HepG2 (cell line): ENCODE data around the gene ZNF48. TPM values are rescaled to one million over a fixed set of nuclear protein-coding genes. Genes with fewer than 3 reads are reported as not detected.

Source experiments
- CEBPB ChIP-seq: IDR thresholded peaks from 2 replicates; pipeline ENCODE4 v1.6.1; 2011; ENCODE audit warnings: low read depth, low read length, improper control_type of control experiment, borderline replicate concordance
- HIVEP1 ChIP-seq: sonication (generic); formaldehyde crosslinking; IDR thresholded peaks from 2 replicates; pipeline ENCODE4 v1.4.0; 2020; ENCODE audit warnings: mild to moderate bottlenecking, missing genetic modification reagents
- RXRA ChIP-seq: sonication (generic); formaldehyde crosslinking; IDR thresholded peaks from 2 replicates; pipeline ENCODE4 v1.5.1; 2020; ENCODE audit warnings: missing genetic modification reagents
- SMARCE1 ChIP-seq: fragments of 450-650 bp; IDR thresholded peaks from 2 replicates; pipeline ENCODE4 v1.6.1; 2017; ENCODE audit warnings: borderline replicate concordance
- TBX2 ChIP-seq: sonication (generic); formaldehyde crosslinking; IDR thresholded peaks from 2 replicates; pipeline ENCODE4 v1.5.0; 2020; ENCODE audit warnings: missing genetic modification reagents, mild to moderate bottlenecking, borderline replicate concordance
- TGIF2 ChIP-seq: IDR thresholded peaks from 2 replicates; pipeline ENCODE4 v1.6.1; 2016; ENCODE audit warnings: control low read depth, missing compliant biosample characterization
- TOE1 ChIP-seq: sonication (generic); formaldehyde crosslinking; IDR thresholded peaks from 2 replicates; pipeline ENCODE4 v1.4.0; 2020; ENCODE audit warnings: mild to moderate bottlenecking, missing genetic modification reagents
- WIZ ChIP-seq: sonication (generic); formaldehyde crosslinking; IDR thresholded peaks from 2 replicates; pipeline ENCODE4 v1.5.1; 2020; ENCODE audit warnings: mild to moderate bottlenecking, missing genetic modification reagents
- YY1 ChIP-seq: IDR thresholded peaks from 2 replicates; pipeline ENCODE4 v1.6.1; 2011; ENCODE audit warnings: low read length, low read depth, moderate library complexity, mild to moderate bottlenecking; ENCODE audit not compliant: insufficient read depth, insufficient replicate concordance
- ZIK1 ChIP-seq: sonication (generic); formaldehyde crosslinking; IDR thresholded peaks from 2 replicates; pipeline ENCODE4 v1.5.0; 2020; ENCODE audit warnings: mild to moderate bottlenecking, low read depth, missing genetic modification reagents, borderline replicate concordance
- ZNF143 ChIP-seq: sonication (generic); formaldehyde crosslinking; IDR thresholded peaks from 2 replicates; pipeline ENCODE4 v1.4.0; 2020; ENCODE audit warnings: missing genetic modification reagents
- ZNF577 ChIP-seq: sonication (generic); formaldehyde crosslinking; IDR thresholded peaks from 2 replicates; pipeline ENCODE4 v1.4.0; 2020; ENCODE audit warnings: mild to moderate bottlenecking, low read depth, missing genetic modification reagents, borderline replicate concordance
- ZNF598 ChIP-seq: sonication (generic); formaldehyde crosslinking; IDR thresholded peaks from 2 replicates; pipeline ENCODE4 v1.5.1; 2020; ENCODE audit warnings: mild to moderate bottlenecking, missing genetic modification reagents, borderline replicate concordance
- ZNF761 ChIP-seq: sonication (generic); formaldehyde crosslinking; conservative IDR thresholded peaks from 2 replicates; pipeline ENCODE4 v1.4.0; 2020; ENCODE audit warnings: mild to moderate bottlenecking, missing genetic modification reagents
- ZSCAN9 ChIP-seq: IDR thresholded peaks from 2 replicates; pipeline ENCODE4 v1.6.1; 2016; ENCODE audit warnings: borderline replicate concordance
- polyA plus RNA-seq, 8 experiments: library from polyadenylated mRNA; depleted of rRNA in 3 of 8; stranded (reverse) in 7 of 8; unstranded in 1 of 8; fragments of >200 nt; fragmentation: Illumina TruSeq in 4 of 8; extraction: Trizol in 4 of 8; gene quantifications; 2 replicates each; pipeline versions ENCODE4 v1.2.1 to v1.2.3, GENCODE V29; 2011 to 2016; ENCODE audit warnings: low read depth in 4 of 8, missing spikeins in 1 of 8, mixed read lengths in 1 of 8; ENCODE audit not compliant: insufficient read depth in 1 of 8
- total RNA-seq, 5 experiments: library from RNA; depleted of rRNA; stranded (reverse); fragments of >200 nt; fragmentation: Illumina TruSeq; extraction: Trizol; gene quantifications; 2 replicates each; pipeline ENCODE4 v1.2.3, GENCODE V29; 2016; ENCODE audit warnings: low read depth in 1 of 5
- TF ChIP-seq, protein P1 (sequence below): IDR thresholded peaks from 2 replicates; pipeline ENCODE4 v1.6.1; 2016; ENCODE audit warnings: low read depth
- TF ChIP-seq, protein P2 (sequence below): fragments of 450-650 bp; IDR thresholded peaks from 2 replicates; pipeline ENCODE4 v1.6.1; 2017
- TF ChIP-seq, protein P3 (sequence below): sonication (generic); formaldehyde crosslinking; IDR thresholded peaks from 2 replicates; pipeline ENCODE4 v1.4.0; 2020; ENCODE audit warnings: low read depth, mild to moderate bottlenecking, missing genetic modification reagents
- TF ChIP-seq, protein P4 (sequence below): sonication (generic); formaldehyde crosslinking; IDR thresholded peaks from 2 replicates; pipeline ENCODE4 v1.9.0; 2021; ENCODE audit warnings: missing genetic modification reagents, mild to moderate bottlenecking, borderline replicate concordance
- TF ChIP-seq, protein P5 (sequence below): sonication (generic); formaldehyde crosslinking; IDR thresholded peaks from 2 replicates; pipeline ENCODE4 v1.5.1; 2020; ENCODE audit warnings: missing genetic modification reagents, mild to moderate bottlenecking, borderline replicate concordance
- TF ChIP-seq, protein P6 (sequence below): sonication (generic); formaldehyde crosslinking; conservative IDR thresholded peaks from 2 replicates; pipeline ENCODE4 v1.8.0; 2022; ENCODE audit warnings: low read depth, missing genetic modification reagents

Gene ZNF48
- total and polyA plus RNA-seq, 2 of the 13 experiments (the other 11 are each of a cell fraction or from before 2014, with no cell fraction given) = 9.9 to 12.3 TPM

DNA sequence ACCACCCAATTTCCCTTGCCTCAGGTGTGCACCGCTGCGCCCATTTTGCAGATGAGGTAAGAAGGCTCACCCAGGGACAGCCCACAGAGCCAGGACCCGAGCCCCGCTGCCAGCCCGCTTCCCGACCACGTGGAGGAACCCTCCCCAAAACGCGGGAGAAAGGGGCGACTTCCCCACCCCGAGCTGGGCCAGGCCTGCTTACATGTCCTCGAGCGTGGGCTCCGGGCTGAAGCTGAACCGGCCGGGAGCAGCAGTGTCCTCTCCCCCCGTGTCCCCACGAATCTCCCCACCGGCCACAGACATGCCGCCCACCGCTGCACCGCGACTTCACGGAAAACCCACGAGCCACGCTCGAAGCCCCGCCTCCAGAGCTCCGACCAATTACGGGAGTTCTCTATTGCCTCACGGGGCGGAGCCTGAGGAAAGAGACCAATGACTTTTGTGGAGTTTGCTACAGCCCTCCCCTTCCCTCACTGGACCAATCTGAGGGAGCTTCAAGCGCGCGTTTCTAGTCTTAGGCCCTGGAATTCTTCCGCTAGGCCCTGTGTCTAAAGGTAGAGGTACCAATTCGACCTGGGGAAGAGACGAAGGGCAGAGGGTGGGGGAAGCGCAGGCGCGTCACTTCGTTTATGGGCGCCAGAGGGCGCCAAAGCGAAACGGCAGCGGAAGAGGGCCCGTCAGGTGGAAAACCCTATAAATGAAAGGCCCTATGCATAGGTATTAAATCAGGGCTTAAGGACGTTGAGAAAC, 34.6 kb downstream of the ZNF48 start, which contains the start of gene DCTPP1 (continued):
- TF ChIP-seq TBX2 (CRISPR knock-in tag) = peak; percentile 88; the same call in 1 of the 2 replicates
- TF ChIP-seq TGIF2 (CRISPR knock-in tag) = peak; percentile 19
- TF ChIP-seq, protein P1, sequence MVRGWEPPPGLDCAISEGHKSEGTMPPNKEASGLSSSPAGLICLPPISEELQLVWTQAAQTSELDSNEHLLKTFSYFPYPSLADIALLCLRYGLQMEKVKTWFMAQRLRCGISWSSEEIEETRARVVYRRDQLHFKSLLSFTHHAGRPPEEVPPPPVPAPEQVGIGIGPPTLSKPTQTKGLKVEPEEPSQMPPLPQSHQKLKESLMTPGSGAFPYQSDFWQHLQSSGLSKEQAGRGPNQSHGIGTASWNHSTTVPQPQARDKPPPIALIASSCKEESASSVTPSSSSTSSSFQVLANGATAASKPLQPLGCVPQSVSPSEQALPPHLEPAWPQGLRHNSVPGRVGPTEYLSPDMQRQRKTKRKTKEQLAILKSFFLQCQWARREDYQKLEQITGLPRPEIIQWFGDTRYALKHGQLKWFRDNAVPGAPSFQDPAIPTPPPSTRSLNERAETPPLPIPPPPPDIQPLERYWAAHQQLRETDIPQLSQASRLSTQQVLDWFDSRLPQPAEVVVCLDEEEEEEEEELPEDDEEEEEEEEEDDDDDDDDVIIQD (CRISPR knock-in tag) = peak; percentile 90
- TF ChIP-seq ZNF598 (CRISPR knock-in tag) = no peak; the same call in none of the 2 replicates
- no peak for TF ChIP-seq ZNF577 (CRISPR knock-in tag)
- peak; percentile 75; the same call in 1 of the 2 replicates for TF ChIP-seq ZSCAN9 (CRISPR knock-in tag)
- TF ChIP-seq, protein P2, sequence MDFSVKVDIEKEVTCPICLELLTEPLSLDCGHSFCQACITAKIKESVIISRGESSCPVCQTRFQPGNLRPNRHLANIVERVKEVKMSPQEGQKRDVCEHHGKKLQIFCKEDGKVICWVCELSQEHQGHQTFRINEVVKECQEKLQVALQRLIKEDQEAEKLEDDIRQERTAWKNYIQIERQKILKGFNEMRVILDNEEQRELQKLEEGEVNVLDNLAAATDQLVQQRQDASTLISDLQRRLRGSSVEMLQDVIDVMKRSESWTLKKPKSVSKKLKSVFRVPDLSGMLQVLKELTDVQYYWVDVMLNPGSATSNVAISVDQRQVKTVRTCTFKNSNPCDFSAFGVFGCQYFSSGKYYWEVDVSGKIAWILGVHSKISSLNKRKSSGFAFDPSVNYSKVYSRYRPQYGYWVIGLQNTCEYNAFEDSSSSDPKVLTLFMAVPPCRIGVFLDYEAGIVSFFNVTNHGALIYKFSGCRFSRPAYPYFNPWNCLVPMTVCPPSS = no peak
- TF ChIP-seq SMARCE1 = no peak
- TF ChIP-seq, protein P3, sequence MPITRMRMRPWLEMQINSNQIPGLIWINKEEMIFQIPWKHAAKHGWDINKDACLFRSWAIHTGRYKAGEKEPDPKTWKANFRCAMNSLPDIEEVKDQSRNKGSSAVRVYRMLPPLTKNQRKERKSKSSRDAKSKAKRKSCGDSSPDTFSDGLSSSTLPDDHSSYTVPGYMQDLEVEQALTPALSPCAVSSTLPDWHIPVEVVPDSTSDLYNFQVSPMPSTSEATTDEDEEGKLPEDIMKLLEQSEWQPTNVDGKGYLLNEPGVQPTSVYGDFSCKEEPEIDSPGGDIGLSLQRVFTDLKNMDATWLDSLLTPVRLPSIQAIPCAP = peak; percentile 76; the same call in 1 of the 2 replicates
- peak; percentile 52 for TF ChIP-seq HIVEP1 (CRISPR knock-in tag)
- peak; percentile 13; the same call in 1 of the 2 replicates for TF ChIP-seq ZNF143 (CRISPR knock-in tag)
- TF ChIP-seq TOE1 (CRISPR knock-in tag) = no peak; the same call in none of the 2 replicates
- peak; percentile 74 for TF ChIP-seq YY1
- TF ChIP-seq WIZ = no peak
- TF ChIP-seq ZNF761 (CRISPR knock-in tag) = peak; percentile 74
- TF ChIP-seq, protein P4, sequence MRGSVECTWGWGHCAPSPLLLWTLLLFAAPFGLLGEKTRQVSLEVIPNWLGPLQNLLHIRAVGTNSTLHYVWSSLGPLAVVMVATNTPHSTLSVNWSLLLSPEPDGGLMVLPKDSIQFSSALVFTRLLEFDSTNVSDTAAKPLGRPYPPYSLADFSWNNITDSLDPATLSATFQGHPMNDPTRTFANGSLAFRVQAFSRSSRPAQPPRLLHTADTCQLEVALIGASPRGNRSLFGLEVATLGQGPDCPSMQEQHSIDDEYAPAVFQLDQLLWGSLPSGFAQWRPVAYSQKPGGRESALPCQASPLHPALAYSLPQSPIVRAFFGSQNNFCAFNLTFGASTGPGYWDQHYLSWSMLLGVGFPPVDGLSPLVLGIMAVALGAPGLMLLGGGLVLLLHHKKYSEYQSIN (CRISPR knock-in tag) = no peak
- TF ChIP-seq, protein P5, sequence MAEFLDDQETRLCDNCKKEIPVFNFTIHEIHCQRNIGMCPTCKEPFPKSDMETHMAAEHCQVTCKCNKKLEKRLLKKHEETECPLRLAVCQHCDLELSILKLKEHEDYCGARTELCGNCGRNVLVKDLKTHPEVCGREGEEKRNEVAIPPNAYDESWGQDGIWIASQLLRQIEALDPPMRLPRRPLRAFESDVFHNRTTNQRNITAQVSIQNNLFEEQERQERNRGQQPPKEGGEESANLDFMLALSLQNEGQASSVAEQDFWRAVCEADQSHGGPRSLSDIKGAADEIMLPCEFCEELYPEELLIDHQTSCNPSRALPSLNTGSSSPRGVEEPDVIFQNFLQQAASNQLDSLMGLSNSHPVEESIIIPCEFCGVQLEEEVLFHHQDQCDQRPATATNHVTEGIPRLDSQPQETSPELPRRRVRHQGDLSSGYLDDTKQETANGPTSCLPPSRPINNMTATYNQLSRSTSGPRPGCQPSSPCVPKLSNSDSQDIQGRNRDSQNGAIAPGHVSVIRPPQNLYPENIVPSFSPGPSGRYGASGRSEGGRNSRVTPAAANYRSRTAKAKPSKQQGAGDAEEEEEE (CRISPR knock-in tag) = no peak; the same call in 1 of the 2 replicates
- TF ChIP-seq, protein P6, sequence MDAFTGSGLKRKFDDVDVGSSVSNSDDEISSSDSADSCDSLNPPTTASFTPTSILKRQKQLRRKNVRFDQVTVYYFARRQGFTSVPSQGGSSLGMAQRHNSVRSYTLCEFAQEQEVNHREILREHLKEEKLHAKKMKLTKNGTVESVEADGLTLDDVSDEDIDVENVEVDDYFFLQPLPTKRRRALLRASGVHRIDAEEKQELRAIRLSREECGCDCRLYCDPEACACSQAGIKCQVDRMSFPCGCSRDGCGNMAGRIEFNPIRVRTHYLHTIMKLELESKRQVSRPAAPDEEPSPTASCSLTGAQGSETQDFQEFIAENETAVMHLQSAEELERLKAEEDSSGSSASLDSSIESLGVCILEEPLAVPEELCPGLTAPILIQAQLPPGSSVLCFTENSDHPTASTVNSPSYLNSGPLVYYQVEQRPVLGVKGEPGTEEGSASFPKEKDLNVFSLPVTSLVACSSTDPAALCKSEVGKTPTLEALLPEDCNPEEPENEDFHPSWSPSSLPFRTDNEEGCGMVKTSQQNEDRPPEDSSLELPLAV (CRISPR knock-in tag) = no peak
- peak; percentile 93 for TF ChIP-seq CEBPB
- TF ChIP-seq RXRA (CRISPR knock-in tag) = peak; percentile 80
- TF ChIP-seq ZIK1 (CRISPR knock-in tag) = peak; percentile 93; the same call in 1 of the 2 replicates
